NCI-H2196 (cell line): ENCODE results near the gene CEP68.
"Not testable (repeated sequence)": the region's sequence is repeated elsewhere in the genome, so short reads cannot be mapped to it uniquely, and the experiment has no call there.

ENCODE experiments used
- DNase-seq: peaks from one replicate; lab custom pipeline; 2025; ENCODE audit not compliant: unreplicated experiment; lab: John Stamatoyannopoulos, UW

CEP68 gene

GRCh38 chr2:65079017-65079416 is 22.8 kb downstream of the CEP68 start:
- no peak for DNase-seq

DNA sequence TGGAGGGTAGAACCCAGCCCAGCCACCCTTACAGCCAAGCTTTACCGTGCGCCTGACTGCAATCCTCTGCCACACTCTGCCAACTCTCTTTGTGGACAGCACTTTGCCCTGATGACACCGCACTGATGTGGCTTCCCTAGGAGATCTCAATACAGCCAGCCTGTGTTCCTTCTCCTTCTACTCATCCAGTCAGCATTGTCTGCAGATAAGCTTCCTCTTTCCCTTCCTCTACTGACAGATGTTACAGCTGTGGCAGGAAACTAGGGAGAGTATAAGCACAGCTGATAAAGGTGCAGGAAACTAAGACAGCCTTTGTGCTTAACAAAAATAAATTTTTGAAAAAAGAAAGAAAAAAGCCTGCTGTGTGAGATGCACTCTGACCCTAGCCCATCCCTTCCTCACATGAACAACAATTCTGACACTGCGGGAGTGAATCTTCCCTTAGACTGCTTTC is 25.0 kb downstream of the CEP68 start:
- DNase-seq = no peak

- DNase-seq = no peak
These were observed 28.9 kb downstream of the CEP68 start for GRCh38 chr2:65085148-65085547.

- DNase-seq = no peak
These were observed 36.6 kb downstream of the CEP68 start for GRCh38 chr2:65092791-65093190.

DNA sequence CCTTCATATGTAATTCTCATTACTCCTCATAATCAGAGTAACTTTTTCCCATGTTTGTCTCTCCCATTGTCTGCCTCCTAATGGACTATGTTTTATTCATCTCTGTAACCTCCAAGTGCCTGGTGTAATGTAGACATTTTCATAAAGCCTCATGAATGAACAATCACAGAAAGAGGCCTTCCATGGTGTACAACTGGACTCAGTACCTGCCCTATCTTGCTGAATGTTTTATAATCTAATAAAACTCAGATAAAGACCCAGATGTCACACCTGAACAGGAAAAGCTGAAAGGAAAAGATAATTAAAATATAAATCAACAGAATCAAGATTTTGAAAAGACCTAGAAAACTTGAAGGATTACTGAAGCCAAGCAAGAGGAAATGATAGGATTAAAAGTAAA is 37.0 kb downstream of the CEP68 start:
- DNase-seq = no peak

DNA sequence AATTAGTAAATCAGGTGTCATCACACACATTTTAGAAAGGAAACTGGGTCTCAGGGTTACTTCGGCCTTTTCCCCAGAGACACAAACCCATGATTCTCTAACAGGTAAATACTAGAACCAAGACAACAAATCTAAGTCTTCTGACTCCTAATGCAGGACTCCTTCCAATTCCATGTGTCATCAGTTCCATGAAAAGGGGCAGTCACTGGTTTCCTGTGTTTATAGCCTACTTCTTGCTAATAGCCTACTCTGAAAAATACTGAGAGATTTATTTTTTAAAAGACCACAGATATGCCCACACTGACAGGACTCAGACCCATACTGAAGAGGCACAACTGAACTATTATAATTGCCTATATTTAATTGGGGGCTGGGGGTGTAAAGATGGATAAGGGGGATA is 40.7 kb downstream of the CEP68 start:
- no peak for DNase-seq

- DNase-seq = no peak
These were observed 41.6 kb downstream of the CEP68 start for GRCh38 chr2:65097844-65098243.

DNA sequence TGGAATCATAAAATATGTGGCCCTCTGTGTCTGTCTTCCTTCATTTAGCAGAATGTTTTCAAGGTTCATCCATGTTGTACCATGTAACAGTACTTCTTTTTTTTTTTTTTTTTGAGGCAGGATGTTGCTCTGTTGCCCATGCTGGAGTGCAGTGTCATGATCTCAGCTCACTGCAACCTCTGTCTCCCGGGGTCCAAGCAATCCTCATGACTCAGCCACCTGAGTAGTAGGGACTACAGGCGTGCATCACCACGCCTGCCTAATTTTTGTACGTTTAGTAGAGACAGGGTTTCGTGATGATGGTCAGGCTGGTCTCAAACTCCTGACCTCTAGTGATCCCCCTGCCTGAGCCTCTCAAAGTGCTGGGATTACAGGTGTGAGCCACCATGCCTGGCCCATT is 42.5 kb downstream of the CEP68 start:
- no peak for DNase-seq

DNA sequence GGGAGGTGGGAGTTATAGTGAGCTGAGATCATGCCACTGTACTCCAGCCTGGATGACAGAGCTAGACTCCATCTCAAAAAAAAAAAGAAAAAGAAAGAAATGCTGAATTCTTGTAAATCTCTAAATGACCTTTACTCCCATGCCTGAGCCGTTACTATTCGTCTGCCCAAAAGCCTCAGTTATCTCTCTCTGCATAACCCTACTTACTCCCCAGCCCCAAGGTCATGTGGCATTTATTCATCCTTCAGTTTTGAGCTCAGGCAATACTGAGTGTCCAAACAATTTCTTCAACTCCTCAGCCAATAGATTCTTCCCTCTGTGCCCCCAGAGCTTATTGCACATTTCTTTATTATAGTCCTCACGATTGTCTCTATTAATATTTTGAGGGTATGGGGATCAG is 44.9 kb downstream of the CEP68 start:
- DNase-seq = no peak

- DNase-seq = no peak
These were observed 46.9 kb downstream of the CEP68 start for GRCh38 chr2:65103013-65103715.

GRCh38 chr2:65107530-65107929 is 51.3 kb downstream of the CEP68 start:
- no peak for DNase-seq

DNA sequence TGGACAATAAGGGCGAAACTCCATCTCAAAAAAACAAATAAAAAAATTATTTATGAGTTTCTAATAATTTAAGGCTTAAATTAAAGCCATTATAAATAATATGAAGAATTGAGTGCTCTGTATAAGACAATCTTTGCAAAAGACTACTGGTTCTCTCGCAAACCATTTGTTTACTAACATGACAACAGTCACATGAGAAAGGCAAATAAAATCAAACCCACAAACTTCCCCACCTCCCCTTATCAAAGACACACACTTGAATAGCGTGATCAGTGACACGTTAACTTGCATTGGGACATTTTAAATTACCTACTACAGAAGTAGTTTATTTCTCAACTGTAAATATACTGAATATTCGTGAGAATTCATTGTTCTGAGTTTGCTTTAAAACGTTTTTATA is 52.6 kb downstream of the CEP68 start:
- DNase-seq = no peak

- DNase-seq = no peak
These were observed 56.4 kb downstream of the CEP68 start for GRCh38 chr2:65112633-65113032.

DNA sequence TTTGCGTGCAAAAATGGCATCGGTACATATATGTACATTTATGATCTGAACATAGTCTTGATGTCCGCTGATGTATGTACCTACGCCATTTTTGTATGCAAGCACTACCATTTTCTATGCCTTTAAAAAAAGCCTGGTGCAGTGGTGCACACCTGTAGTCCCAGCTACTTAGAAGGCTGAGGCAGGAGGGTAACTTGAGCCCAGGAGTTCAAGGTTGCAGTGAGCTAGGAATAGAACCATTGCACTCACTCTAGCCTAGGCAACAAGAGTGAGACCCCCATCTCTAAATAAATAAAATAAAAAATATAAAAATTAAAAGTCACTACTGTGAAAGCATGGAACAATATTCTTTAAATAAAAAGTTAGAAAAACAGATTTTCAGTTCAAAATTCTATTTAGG is 57.0 kb downstream of the CEP68 start:
- DNase-seq = no peak

DNA sequence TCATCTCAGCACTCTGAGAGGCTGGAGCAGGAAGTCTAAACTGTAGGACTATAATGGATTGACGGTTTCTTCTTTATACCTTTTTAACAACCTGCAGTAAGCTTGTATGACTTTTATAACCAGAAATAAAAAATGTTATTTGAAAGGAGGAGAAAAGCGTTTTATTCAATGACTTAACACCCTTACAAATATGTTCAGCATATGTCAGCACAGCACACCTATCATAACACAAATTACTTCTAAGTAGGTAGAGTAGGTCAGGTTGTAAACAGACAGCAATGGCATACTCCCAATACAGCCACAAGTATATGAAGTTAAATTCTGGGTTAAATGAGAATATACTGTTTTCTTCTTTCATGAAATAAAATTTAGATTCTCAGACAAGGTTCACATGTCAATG is 57.6 kb downstream of the CEP68 start:
- no peak for DNase-seq

DNA sequence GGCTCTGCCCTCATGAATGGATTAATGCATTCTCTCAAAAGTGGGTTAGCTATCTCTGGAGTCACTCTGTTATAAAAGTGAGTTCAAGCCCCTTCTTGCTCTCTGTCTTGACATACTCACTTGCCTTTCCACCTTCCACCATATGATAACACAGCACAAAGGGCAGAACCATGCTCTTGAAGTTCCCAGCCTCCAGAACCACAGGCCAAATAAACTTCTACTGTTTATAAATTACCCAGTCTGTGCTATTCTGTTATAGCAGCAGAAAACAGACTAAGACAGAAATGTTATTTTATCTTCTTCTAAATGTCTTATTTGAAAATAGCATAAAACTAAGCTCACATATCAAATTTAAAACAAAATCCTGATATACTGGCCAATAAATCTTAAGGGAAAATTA is 58.7 kb downstream of the CEP68 start:
- DNase-seq = no peak

DNA sequence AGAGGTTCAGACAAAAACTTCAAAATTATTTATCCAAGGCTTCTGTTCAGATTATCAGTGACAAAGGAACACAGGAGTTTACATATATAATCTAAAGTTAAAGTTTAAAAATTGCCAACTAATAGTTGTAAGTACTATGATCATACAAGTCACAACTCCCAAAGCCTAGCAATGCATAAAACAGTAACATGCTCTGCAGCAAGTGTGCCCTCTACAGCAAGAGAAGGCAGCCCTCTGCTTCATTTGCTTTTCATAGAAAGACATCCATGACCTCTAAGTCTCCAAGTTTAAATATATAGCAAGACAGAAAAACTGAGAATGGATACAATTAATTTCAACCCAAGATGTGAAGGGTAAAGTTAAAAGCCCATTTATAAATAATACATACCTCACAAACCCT is 60.4 kb downstream of the CEP68 start:
- no peak for DNase-seq

GRCh38 chr2:65120990-65121693 is 64.9 kb downstream of the CEP68 start:
- DNase-seq = no peak

DNA sequence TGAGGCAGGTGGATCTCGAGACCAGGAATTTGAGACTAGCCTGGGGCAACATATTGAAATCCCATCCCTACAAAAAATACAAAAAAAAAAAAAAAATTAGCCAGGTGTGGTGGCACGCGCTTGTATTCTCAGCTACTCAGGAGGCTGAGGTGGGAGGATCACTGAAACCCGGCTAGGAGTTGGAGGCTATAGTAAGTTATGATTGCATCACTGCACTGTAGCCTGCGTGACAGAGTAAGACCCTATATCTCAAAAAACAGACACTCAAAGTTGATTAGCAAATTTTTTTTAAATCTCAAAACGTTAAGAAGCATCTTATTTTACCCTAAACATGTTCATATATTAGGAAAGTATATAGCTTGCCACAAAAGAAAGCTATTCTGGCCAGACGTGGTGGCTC is 66.1 kb downstream of the CEP68 start:
- no peak for DNase-seq

DNA sequence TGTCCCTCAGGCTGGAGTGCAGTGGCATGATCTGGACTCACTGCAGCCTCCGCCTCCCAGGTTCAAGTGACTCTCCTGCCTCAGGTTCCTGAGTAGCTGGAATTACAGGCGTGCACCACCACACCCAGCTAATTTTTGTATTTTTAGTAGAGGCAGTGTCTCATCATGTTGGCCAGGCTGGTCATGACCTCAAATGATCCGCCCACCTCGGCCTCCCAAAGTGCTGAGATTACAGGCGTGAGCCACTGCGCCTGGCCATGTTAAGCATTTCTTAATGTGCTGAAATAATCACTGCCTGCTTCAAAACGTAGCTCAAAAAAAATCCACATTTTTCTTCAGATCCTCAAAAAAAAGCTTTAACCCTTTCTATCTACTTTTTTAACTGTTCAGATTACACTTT is 69.2 kb downstream of the CEP68 start:
- DNase-seq = not testable (repeated sequence)

DNA sequence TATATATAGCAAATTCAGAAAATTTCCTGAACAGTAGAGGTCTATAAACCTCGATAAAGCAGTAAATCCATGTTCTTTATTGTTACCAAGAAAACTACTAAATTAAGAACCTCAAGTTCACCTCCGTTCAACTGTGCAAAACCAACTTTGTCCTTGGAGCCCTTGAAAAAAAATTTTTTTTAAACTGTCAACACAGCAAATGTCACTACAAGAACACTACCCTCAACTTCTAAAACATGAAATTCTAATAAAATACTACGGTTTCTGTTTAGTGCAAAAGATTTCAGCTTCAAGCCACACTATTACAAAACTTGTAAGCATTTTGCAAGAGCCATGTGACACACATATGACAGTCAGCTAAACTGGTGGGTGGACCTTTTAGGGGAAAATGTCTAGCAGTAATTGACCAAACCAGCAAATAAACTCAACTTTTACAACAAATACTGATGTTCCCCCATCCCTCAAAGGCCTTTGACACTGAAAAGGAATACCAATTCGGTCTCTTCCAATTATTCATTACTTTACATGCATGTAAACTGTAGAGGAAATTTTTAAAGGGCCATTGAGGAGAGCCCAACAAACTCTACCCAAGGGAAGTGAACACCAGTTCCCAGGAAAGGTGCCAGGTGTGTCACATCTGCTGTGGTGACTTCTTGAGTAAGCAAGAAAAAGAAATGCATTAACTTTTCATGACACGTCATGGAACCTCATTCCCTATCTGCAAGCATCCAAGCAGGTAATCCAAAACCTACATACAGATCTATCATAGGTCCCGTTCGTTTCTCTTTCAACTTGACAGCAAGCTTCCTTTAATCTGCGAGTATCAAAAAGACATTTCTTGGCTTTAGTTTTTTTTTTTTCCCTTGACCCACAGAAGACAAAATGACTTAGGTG is 72.3 kb downstream of the CEP68 start:
- DNase-seq = no peak
